NCI-H2196 (cell line): ENCODE measurements around the gene TFB2M.
A peak's percentile ranks its signal among the peaks of the same experiment; 100 is the strongest.

ENCODE experiments used
- DNase-seq: peaks from one replicate; lab custom pipeline; 2025; ENCODE audit not compliant: unreplicated experiment; lab: John Stamatoyannopoulos, UW

Gene TFB2M

GRCh38 chr1:246513619-246514343, 52.3 kb downstream of the TFB2M start:
- no peak for DNase-seq

GRCh38 chr1:246513041-246513440, 53.0 kb downstream of the TFB2M start:
- no peak for DNase-seq

- DNase-seq: no peak
Observed at GRCh38 chr1:246512635-246513034, 53.4 kb downstream of the TFB2M start.

- DNase-seq: no peak
Observed at GRCh38 chr1:246512230-246512629, 53.8 kb downstream of the TFB2M start.

GRCh38 chr1:246511203-246511602, 54.9 kb downstream of the TFB2M start:
- no peak for DNase-seq

GRCh38 chr1:246510147-246511030, 55.7 kb downstream of the TFB2M start:
- DNase-seq: no peak

GRCh38 chr1:246508897-246509688, 57.0 kb downstream of the TFB2M start:
- DNase-seq: no peak

GRCh38 chr1:246506674-246507481, 59.2 kb downstream of the TFB2M start, which contains the start of gene SMYD3:
Gene SMYD3 (minus strand): TSS chr1:246507279.
- peak; percentile 56 for DNase-seq

GRCh38 chr1:246506367-246506673, 59.7 kb downstream of the TFB2M start:
- no peak for DNase-seq

- DNase-seq: no peak
Observed at GRCh38 chr1:246503341-246503740, 62.7 kb downstream of the TFB2M start.

GRCh38 chr1:246497331-246497915, 68.6 kb downstream of the TFB2M start:
- peak; percentile 35 for DNase-seq

- DNase-seq: peak; percentile 53
Observed at GRCh38 chr1:246492611-246493245, 73.3 kb downstream of the TFB2M start.

- DNase-seq: no peak
Observed at GRCh38 chr1:246491551-246492053, 74.5 kb downstream of the TFB2M start.
